ENCODE measurements around the gene ZNRD2. TPM values are rescaled to one million over a fixed set of nuclear protein-coding genes. Genes with fewer than 3 reads are reported as not detected.

ZNRD2 gene
- total RNA-seq, 1 experiment from 2014 or later, result 126 TPM

DNA sequence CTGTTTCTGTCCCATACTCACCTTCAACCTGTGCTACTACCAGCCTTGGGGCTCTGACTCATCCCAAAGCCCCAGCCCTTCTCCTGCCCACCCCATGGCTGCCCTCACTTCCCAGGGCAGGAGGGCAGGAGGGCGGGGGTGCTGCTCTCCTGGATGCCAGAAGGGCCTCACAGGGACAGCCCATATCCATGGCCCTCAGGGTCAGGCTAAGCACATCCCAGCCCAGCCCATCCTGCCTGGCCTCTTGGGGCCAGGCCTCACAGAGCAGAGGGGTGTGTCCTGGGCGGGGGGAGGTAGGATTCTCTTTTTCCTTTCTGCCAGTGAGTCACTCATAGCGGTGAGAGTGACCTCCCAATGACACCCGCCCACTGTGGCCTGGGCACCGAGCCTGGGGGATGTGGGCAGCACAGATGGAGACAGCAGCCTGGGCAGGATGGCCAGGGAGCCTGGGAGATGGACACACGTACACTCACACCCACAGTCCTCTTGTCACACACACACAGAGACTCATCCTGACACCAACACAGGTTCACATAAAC is 14.5 kb upstream of the ZNRD2 start:
- H3K79me2 ChIP-seq (ENCODE audit: low read length), result peaks cover 27% of the 10 kb centered on the region
- peak overlapping the region; percentile 80 for H3K27ac ChIP-seq (ENCODE audit: low read length)
- no peaks in the 10 kb centered on the region for H3K9me2 ChIP-seq (replicated peaks; ENCODE audit: low read length)
- peaks cover 64% of the 10 kb centered on the region for H3K4me1 ChIP-seq (ENCODE audit: insufficient read depth, low read length)
- peaks cover 4% of the 10 kb centered on the region; the same call in 1 of the 2 replicates for H3K36me3 ChIP-seq (ENCODE audit: low read depth, low read length)
- peak overlapping the region; percentile 93 for H3K4me2 ChIP-seq (ENCODE audit: low read length)
- H2AFZ ChIP-seq (ENCODE audit: low read length), result no peak overlapping the region
- H3K9me3 ChIP-seq (ENCODE audit: low read length), result no peaks in the 10 kb centered on the region
- no peak for TF ChIP-seq EZH2 (IDR thresholded peaks at IDR 0.05; ENCODE audit: low read length, unreplicated experiment)
- no peak for TF ChIP-seq EZH2phosphoT487 (IDR thresholded peaks at IDR 0.05; ENCODE audit: borderline replicate concordance, low read length)
- TF ChIP-seq, protein P1, sequence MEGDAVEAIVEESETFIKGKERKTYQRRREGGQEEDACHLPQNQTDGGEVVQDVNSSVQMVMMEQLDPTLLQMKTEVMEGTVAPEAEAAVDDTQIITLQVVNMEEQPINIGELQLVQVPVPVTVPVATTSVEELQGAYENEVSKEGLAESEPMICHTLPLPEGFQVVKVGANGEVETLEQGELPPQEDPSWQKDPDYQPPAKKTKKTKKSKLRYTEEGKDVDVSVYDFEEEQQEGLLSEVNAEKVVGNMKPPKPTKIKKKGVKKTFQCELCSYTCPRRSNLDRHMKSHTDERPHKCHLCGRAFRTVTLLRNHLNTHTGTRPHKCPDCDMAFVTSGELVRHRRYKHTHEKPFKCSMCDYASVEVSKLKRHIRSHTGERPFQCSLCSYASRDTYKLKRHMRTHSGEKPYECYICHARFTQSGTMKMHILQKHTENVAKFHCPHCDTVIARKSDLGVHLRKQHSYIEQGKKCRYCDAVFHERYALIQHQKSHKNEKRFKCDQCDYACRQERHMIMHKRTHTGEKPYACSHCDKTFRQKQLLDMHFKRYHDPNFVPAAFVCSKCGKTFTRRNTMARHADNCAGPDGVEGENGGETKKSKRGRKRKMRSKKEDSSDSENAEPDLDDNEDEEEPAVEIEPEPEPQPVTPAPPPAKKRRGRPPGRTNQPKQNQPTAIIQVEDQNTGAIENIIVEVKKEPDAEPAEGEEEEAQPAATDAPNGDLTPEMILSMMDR (conservative IDR thresholded peaks at IDR 0.05; ENCODE audit: low read depth, low read length), result no peak
- peak overlapping the region; percentile 68 for H3K4me3 ChIP-seq (ENCODE audit: low read length)
- ATAC-seq (peak; percentile 62), DNase-seq (peak; percentile 96)
- H3K27me3 ChIP-seq (ENCODE audit: low read length), result no peaks in the 10 kb centered on the region
- BruUV-seq (replicated peaks), result no TSS peak
- H3K9ac ChIP-seq (ENCODE audit: low read length), result peak overlapping the region; percentile 31
- H4K20me1 ChIP-seq (ENCODE audit: low read length), result no peaks in the 10 kb centered on the region
- CTCF ChIA-PET, result interaction anchor here (0.7 kb wide), 1 partner anchor 18 kb away, joined by 3 read pairs; no protein-coding TSS in a partner anchor
- intact Hi-C loops (cut with micrococcal nuclease), result loop anchor here (2.0 kb wide), 1 partner anchor 15 kb away; the partner anchor contains the start of gene ZNRD2
- POLR2A ChIA-PET (ENCODE audit: unreplicated experiment), result no interaction called here
- H3F3A ChIP-seq (ENCODE audit: low read length, unreplicated experiment), result peaks cover 12% of the 10 kb centered on the region

DNA sequence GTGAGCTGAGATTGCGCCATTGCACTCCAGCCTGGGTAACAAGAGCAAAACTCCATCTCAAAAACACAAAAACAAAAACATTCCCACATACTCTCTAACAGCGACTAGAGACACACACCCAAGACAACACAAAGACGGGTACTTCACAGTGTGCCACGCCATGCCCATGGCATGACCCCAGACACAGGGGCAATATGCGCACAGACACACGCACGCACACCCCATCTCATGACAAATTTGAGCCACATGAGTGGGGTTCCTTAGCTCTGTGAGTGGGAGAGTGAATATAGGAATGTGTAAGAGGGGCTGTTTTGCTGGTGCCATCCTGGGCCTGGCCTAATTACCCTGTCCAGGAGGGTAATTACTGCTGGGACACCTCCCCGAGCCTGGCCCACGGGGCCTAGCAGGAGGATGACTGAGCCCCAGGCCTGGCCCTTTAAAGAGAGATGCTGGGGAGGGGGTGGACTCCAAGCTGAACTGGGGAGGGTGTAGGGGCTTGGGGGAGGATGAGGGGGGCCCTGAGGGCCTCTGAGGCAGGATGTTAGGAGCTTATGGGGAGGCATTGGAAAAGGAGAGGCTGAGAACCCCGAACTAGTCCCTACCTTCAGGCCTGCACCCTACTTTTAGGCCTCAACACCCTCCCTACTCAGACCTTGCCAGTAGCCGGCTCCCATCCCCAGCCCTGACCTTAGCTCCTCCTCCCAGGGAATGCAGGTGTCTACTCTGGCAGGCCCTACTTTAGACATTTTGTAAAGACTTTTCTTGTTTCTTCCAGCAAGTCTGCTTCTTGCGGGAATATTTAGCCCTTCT is 13.6 kb upstream of the ZNRD2 start:
- Histone ChIP-seq H3K4me1 (ENCODE audit: insufficient read depth, low read length) (peaks cover 61% of the 10 kb centered on the region), H3K79me2 (ENCODE audit: low read length) (peaks cover 27% of the 10 kb centered on the region), H3K9ac (ENCODE audit: low read length) (peak overlapping the region; percentile 47), H3K4me2 (ENCODE audit: low read length) (peak overlapping the region; percentile 93), H3F3A (ENCODE audit: low read length, unreplicated experiment) (peaks cover 12% of the 10 kb centered on the region), H3K36me3 (ENCODE audit: low read depth, low read length) (peaks cover 3% of the 10 kb centered on the region; the same call in 1 of the 2 replicates), H3K4me3 (ENCODE audit: low read length) (peak overlapping the region; percentile 68), H2AFZ (ENCODE audit: low read length) (no peak overlapping the region), H3K27me3 (ENCODE audit: low read length) (no peaks in the 10 kb centered on the region), H3K27ac (ENCODE audit: low read length) (peak overlapping the region; percentile 80), H3K9me3 (ENCODE audit: low read length) (no peaks in the 10 kb centered on the region), H3K9me2 (replicated peaks; ENCODE audit: low read length) (no peaks in the 10 kb centered on the region), H4K20me1 (ENCODE audit: low read length) (no peaks in the 10 kb centered on the region)
- intact Hi-C loops (cut with micrococcal nuclease), result no loop called here
- peak; percentile 44 for DNase-seq
- no peak for ATAC-seq
- ChIA-PET POLR2A (ENCODE audit: unreplicated experiment) (no interaction called here), CTCF (interaction anchor here (0.6 kb wide), 1 partner anchor 90 kb away, joined by 5 read pairs; no protein-coding TSS in a partner anchor)
- TF ChIP-seq EZH2 (IDR thresholded peaks at IDR 0.05; ENCODE audit: low read length, unreplicated experiment) (no peak), EZH2phosphoT487 (IDR thresholded peaks at IDR 0.05; ENCODE audit: borderline replicate concordance, low read length) (no peak)
- TSS peak; percentile 72 for BruUV-seq (replicated peaks)

DNA sequence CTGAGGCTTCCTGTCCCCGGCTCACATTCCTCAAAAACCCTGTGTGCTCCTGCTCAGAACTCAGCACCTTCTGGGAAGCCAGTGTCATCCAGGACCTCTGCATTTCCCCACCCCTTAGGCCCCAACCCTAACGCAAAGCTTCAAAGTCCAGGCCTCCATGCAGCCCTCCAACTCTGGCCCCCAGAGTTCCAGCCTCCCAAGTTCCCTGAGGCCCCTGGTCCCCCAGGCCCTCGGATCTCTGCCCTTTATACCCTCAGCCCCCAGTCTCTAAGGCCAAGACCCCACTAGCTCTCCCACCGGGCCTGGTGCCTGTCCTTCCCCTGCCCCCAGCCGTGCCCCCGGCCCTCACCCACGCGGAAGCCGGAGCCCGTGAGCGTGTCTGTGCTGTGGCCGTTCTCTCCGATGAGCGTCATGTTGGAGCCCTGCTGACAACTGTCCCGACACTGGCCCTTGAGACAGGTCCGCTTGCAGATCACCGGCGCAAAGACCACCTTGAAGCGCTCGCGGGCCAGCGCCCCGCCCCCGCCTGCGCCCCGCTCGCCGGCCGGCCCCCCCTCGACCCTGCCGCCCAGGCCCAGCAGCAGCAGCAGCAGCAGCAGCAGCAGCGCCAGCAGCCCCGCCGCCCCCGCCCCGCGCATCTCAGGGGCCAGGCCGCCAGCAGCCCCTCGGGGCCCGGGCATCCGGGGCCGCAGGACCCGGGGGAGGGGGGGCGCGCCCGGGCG is 12.8 kb upstream of the ZNRD2 start:
- intact Hi-C loops (cut with micrococcal nuclease), result no loop called here
- H3K9me2 ChIP-seq (replicated peaks; ENCODE audit: low read length), result no peaks in the 10 kb centered on the region
- peak overlapping the region; percentile 56 for H3K9ac ChIP-seq (ENCODE audit: low read length)
- H3K27me3 ChIP-seq (ENCODE audit: low read length), result no peaks in the 10 kb centered on the region
- no peak overlapping the region; the same call in 1 of the 2 replicates for H2AFZ ChIP-seq (ENCODE audit: low read length)
- DNase-seq (no peak), ATAC-seq (no peak)
- H3K4me2 ChIP-seq (ENCODE audit: low read length), result peak overlapping the region; percentile 93
- ChIA-PET POLR2A (ENCODE audit: unreplicated experiment) (no interaction called here), CTCF (interaction anchor here (0.6 kb wide), 1 partner anchor 91 kb away, joined by 5 read pairs; no protein-coding TSS in a partner anchor)
- peaks cover 27% of the 10 kb centered on the region for H3K79me2 ChIP-seq (ENCODE audit: low read length)
- peaks cover 12% of the 10 kb centered on the region for H3F3A ChIP-seq (ENCODE audit: low read length, unreplicated experiment)
- no peaks in the 10 kb centered on the region for H3K9me3 ChIP-seq (ENCODE audit: low read length)
- H3K27ac ChIP-seq (ENCODE audit: low read length), result peak overlapping the region; percentile 80
- H4K20me1 ChIP-seq (ENCODE audit: low read length), result no peaks in the 10 kb centered on the region
- TF ChIP-seq EZH2 (IDR thresholded peaks at IDR 0.05; ENCODE audit: low read length, unreplicated experiment) (no peak), EZH2phosphoT487 (IDR thresholded peaks at IDR 0.05; ENCODE audit: borderline replicate concordance, low read length) (no peak)
- TF ChIP-seq, protein P1 (conservative IDR thresholded peaks at IDR 0.05; ENCODE audit: low read depth, low read length), result no peak
- H3K4me3 ChIP-seq (ENCODE audit: low read length), result peak overlapping the region; percentile 68
- no TSS peak for BruUV-seq (replicated peaks)
- H3K4me1 ChIP-seq (ENCODE audit: insufficient read depth, low read length), result peaks cover 59% of the 10 kb centered on the region
- no peaks in the 10 kb centered on the region for H3K36me3 ChIP-seq (ENCODE audit: low read depth, low read length)
